OCI-LY3 (cell line): ENCODE data around the gene NMNAT1.
"Not testable (repeated sequence)": the region's sequence is repeated elsewhere in the genome, so short reads cannot be mapped to it uniquely, and the experiment has no call there.

Experiments used
- H2AFZ ChIP-seq: fragments of 200-600, 300-600 bp; shearing (Covaris generic); 2 replicates; pipeline ENCODE4 v1.6.0; 2014; ENCODE audit warnings: antibody characterized with exemption, low read depth, low read length
- H3K27ac ChIP-seq: fragments of 200-600, 300-600 bp; sonication (generic); 2 replicates; pipeline ENCODE4 v1.5.1; 2014; ENCODE audit warnings: mild to moderate bottlenecking, low read length, moderate library complexity, mixed read lengths
- H3K27me3 ChIP-seq: fragments of 200-600, 300-600 bp; sonication (generic); 2 replicates; pipeline ENCODE4 v1.6.1; 2014; ENCODE audit warnings: low read depth, low read length, mixed read lengths
- H3K36me3 ChIP-seq: fragments of 200-600, 300-600 bp; sonication (generic); replicated peaks from 2 replicates; pipeline ENCODE3; 2014; ENCODE audit warnings: low read depth, low read length, mixed read lengths
- H3K4me1 ChIP-seq: fragments of 300-600, 200-600 bp; sonication (generic); 2 replicates; pipeline ENCODE4 v1.6.1; 2014; ENCODE audit warnings: low read length, mixed read lengths
- H3K4me2 ChIP-seq: fragments of 200-600, 300-600 bp; sonication (generic); 2 replicates; pipeline ENCODE4 v1.6.1; 2014; ENCODE audit warnings: low read length, mixed read lengths
- H3K4me3 ChIP-seq: fragments of 300-600, 200-600 bp; sonication (generic); 2 replicates; pipeline ENCODE4 v1.5.1; 2014; ENCODE audit warnings: antibody characterized with exemption, mild to moderate bottlenecking, low read length, moderate library complexity
- H3K79me2 ChIP-seq: fragments of 300-600, 200-600 bp; shearing (Covaris generic); 2 replicates; pipeline ENCODE4 v1.6.1; 2014; ENCODE audit warnings: mild to moderate bottlenecking, low read length, mixed read lengths
- H3K9ac ChIP-seq: fragments of 300-600, 200-600 bp; shearing (Covaris generic); 2 replicates; pipeline ENCODE4 v1.6.0; 2014; ENCODE audit warnings: mild to moderate bottlenecking, low read length, moderate library complexity
- H3K9me3 ChIP-seq: fragments of 200-600, 300-600 bp; shearing (Covaris generic); 2 replicates; pipeline ENCODE4 v1.6.1; 2014; ENCODE audit warnings: low read length, mixed read lengths; ENCODE audit not compliant: insufficient read depth
- H4K20me1 ChIP-seq: fragments of 200-600, 300-600 bp; sonication (generic); 2 replicates; pipeline ENCODE4 v1.6.1; 2016; ENCODE audit warnings: low read length, mixed read lengths; ENCODE audit not compliant: insufficient read depth
- EZH2phosphoT487 ChIP-seq: fragments of 200-600 bp; shearing (Covaris generic); IDR thresholded peaks from 2 replicates; pipeline ENCODE4 v1.6.1; 2018; ENCODE audit warnings: antibody characterized with exemption, mixed run types, low read depth
- TF ChIP-seq, protein P1 (sequence below): fragments of 200-600, 300-600 bp; sonication (generic); IDR thresholded peaks from 2 replicates; pipeline ENCODE4 v1.5.1; 2014; ENCODE audit warnings: antibody characterized with exemption, low read length, low read depth

Gene NMNAT1

DNA sequence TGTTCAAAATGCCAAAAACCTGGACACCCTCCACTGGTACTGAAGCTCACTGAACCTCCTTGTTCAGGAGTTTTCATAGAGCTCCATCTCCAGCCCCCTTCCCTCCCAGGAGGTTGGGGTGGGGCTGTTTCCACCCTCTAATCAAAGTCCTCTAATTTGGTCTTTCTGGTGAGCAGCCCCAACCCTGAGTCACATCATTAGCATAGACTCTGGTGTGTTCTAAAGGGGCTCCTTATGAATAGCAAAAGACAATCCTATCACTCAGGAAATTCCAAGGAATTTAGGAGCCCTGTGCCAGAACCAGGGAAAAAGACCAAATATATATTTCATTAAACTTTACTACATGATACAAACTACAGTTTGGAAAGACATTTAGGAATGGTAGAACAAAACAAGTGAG, 76.3 kb downstream of the NMNAT1 start:
- no peaks in the 10 kb centered on the region for H3K36me3 ChIP-seq
- no peak for TF ChIP-seq EZH2phosphoT487
- TF ChIP-seq, protein P1, sequence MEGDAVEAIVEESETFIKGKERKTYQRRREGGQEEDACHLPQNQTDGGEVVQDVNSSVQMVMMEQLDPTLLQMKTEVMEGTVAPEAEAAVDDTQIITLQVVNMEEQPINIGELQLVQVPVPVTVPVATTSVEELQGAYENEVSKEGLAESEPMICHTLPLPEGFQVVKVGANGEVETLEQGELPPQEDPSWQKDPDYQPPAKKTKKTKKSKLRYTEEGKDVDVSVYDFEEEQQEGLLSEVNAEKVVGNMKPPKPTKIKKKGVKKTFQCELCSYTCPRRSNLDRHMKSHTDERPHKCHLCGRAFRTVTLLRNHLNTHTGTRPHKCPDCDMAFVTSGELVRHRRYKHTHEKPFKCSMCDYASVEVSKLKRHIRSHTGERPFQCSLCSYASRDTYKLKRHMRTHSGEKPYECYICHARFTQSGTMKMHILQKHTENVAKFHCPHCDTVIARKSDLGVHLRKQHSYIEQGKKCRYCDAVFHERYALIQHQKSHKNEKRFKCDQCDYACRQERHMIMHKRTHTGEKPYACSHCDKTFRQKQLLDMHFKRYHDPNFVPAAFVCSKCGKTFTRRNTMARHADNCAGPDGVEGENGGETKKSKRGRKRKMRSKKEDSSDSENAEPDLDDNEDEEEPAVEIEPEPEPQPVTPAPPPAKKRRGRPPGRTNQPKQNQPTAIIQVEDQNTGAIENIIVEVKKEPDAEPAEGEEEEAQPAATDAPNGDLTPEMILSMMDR = no peak
- H3K27ac ChIP-seq = no peak overlapping the region
- no peaks in the 10 kb centered on the region for H3K27me3 ChIP-seq
- H4K20me1 ChIP-seq = no peaks in the 10 kb centered on the region
- no peak overlapping the region for H3K4me2 ChIP-seq
- H2AFZ ChIP-seq = no peak overlapping the region
- H3K4me3 ChIP-seq = no peak overlapping the region
- H3K9me3 ChIP-seq = no peaks in the 10 kb centered on the region
- H3K9ac ChIP-seq = no peak overlapping the region
- no peaks in the 10 kb centered on the region for H3K4me1 ChIP-seq
- H3K79me2 ChIP-seq = no peaks in the 10 kb centered on the region

DNA sequence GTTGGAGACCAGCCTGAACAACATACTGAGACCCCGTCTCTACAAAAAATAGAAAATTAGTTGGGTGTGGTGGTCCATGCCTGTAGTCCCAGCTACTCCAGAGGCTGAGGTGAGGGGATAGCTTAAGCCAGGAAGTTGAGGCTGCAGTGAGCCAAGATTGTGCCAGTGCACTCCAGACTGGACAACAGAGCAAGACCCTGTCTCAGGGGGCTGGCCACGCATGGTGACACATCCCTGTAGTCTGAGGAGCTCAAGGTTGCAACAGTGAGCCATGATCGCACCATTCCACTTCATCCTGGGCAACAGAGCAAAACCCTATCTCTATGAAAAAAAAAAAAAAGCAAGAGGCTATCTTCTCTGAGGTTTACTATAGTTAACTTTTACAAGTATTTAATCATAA, 76.8 kb downstream of the NMNAT1 start:
- Histone ChIP-seq H3K27ac (no peak overlapping the region), H3K4me3 (no peak overlapping the region), H3K27me3 (no peaks in the 10 kb centered on the region), H3K79me2 (no peaks in the 10 kb centered on the region), H3K4me1 (no peaks in the 10 kb centered on the region), H3K9me3 (no peaks in the 10 kb centered on the region), H2AFZ (no peak overlapping the region), H3K9ac (no peak overlapping the region), H3K4me2 (no peak overlapping the region), H3K36me3 (no peaks in the 10 kb centered on the region), H4K20me1 (no peaks in the 10 kb centered on the region)
- TF ChIP-seq, protein P1 = no peak
- no peak for TF ChIP-seq EZH2phosphoT487

DNA sequence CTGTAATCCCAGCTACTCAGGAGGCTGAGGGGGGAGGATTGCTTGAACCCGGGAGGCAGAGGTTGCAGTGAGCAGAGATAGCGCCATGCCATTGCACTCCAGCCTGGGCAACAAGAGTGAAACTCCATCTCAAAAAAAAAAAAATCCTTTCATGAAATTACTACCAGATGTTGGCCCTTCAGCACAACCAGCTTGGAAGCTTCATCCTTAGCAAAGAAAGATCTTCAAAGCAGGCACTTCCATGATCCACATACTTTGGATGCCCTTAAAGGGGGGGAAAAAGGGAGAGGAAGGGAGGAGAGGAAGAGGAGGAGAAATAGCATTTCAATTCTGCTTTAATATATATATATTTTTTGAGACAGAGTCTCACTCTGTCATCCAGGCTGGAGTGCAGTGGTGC, 77.4 kb downstream of the NMNAT1 start:
- not testable (repeated sequence) for H4K20me1 ChIP-seq, H3K79me2 ChIP-seq, H3K4me3 ChIP-seq, H3K27ac ChIP-seq, H3K9me3 ChIP-seq, H3K27me3 ChIP-seq, H3K4me1 ChIP-seq, H3K4me2 ChIP-seq, H3K36me3 ChIP-seq, H2AFZ ChIP-seq, H3K9ac ChIP-seq

DNA sequence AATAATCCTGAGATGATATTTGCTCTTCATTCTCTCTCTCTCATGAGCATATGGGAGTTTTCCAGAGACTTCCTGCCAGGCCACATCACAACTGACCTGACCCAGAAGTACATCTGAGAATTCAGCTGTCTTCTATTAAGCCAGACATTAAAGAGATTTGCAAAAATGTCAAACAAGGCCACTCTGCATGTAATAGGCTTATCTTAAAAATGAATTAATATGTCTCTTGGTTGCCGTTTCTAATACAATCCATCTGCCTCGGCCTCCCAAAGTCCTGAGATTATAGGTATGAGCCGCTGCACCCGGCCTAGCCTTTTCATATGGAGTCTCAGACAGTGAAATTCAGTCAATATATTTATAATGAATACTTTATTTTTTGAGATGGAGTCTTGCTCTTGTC, 78.7 kb downstream of the NMNAT1 start:
- not testable (repeated sequence) for H3K27me3 ChIP-seq, H2AFZ ChIP-seq, H3K4me2 ChIP-seq, H3K4me3 ChIP-seq, H3K36me3 ChIP-seq, H3K79me2 ChIP-seq, H3K4me1 ChIP-seq, H4K20me1 ChIP-seq, H3K27ac ChIP-seq, H3K9ac ChIP-seq, H3K9me3 ChIP-seq

DNA sequence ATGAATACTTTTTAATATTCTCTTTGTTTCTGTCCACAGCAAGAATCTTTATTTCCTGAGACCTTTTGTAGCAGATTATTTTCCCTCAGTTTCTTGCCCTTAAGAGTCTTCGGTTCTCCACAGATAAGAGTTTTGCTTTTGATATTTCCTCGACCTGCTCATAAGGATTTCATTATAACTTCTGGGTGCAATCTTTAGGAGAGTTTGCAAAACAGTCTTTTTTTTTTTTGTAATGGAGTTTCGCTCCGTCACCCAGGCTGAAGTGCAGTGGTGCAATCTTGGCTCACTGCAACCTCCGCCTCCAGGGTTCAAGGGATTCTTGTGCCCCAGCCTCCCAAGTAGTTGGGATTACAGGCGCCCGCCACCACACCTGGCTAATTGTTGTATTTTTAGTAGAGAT, 79.4 kb downstream of the NMNAT1 start:
- Histone ChIP-seq H3K27ac (no peak overlapping the region), H3K27me3 (no peaks in the 10 kb centered on the region), H3K4me3 (no peak overlapping the region), H2AFZ (no peak overlapping the region), H3K79me2 (no peaks in the 10 kb centered on the region), H3K4me2 (no peak overlapping the region), H3K9me3 (no peaks in the 10 kb centered on the region), H3K9ac (no peak overlapping the region), H4K20me1 (no peaks in the 10 kb centered on the region), H3K36me3 (no peaks in the 10 kb centered on the region), H3K4me1 (0 out of 2 replicates have a peak, but pooled peaks cover 4% of the 10 kb centered on the region)
- no peak for TF ChIP-seq EZH2phosphoT487
- TF ChIP-seq, protein P1 = no peak
